ENCODE data around the gene ANXA3.

Gene ANXA3

DNA sequence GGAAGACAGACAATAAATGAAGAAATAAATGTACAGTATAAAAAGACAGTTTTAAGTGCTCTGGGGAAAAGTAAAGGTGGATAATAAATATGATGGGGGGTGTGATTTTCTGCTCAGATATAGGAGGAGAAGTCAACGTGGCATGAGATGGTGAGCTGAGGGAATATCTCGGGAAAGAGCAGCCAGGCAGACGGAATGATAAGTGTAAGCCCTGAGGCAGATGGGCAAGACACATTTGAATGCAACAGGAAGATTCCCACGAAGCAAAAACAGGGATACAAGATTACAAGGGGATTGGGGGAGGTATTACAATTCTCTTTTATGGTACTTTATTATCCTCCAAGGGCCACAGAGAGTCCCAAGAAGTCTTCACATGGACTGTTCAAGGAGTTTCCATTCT, 11.1 kb downstream of the ANXA3 start:
- TF ChIP-seq TAF1 (IDR thresholded peaks at IDR 0.05; ENCODE audit: low read depth) (no peak), RAD21 (IDR thresholded peaks at IDR 0.05; ENCODE audit: low read depth) (no peak), YY1 (IDR thresholded peaks at IDR 0.05; ENCODE audit: low read depth) (no peak), NFIC (IDR thresholded peaks at IDR 0.05) (no peak), CEBPB (IDR thresholded peaks at IDR 0.05) (no peak), EP300 (IDR thresholded peaks at IDR 0.05; ENCODE audit: borderline replicate concordance) (no peak), FOXM1 (IDR thresholded peaks at IDR 0.05; ENCODE audit: borderline replicate concordance, low read depth) (no peak), ZBTB7A (IDR thresholded peaks at IDR 0.05; ENCODE audit: low read depth) (no peak), EGR1 (IDR thresholded peaks at IDR 0.05) (no peak), TEAD4 (IDR thresholded peaks at IDR 0.05) (no peak), TCF12 (IDR thresholded peaks at IDR 0.05; ENCODE audit: low read depth) (no peak), CREB1 (IDR thresholded peaks at IDR 0.05; ENCODE audit: low read depth) (no peak)
- TF ChIP-seq, protein P1, sequence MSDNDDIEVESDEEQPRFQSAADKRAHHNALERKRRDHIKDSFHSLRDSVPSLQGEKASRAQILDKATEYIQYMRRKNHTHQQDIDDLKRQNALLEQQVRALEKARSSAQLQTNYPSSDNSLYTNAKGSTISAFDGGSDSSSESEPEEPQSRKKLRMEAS (IDR thresholded peaks at IDR 0.05) = no peak
- TF ChIP-seq, protein P2, sequence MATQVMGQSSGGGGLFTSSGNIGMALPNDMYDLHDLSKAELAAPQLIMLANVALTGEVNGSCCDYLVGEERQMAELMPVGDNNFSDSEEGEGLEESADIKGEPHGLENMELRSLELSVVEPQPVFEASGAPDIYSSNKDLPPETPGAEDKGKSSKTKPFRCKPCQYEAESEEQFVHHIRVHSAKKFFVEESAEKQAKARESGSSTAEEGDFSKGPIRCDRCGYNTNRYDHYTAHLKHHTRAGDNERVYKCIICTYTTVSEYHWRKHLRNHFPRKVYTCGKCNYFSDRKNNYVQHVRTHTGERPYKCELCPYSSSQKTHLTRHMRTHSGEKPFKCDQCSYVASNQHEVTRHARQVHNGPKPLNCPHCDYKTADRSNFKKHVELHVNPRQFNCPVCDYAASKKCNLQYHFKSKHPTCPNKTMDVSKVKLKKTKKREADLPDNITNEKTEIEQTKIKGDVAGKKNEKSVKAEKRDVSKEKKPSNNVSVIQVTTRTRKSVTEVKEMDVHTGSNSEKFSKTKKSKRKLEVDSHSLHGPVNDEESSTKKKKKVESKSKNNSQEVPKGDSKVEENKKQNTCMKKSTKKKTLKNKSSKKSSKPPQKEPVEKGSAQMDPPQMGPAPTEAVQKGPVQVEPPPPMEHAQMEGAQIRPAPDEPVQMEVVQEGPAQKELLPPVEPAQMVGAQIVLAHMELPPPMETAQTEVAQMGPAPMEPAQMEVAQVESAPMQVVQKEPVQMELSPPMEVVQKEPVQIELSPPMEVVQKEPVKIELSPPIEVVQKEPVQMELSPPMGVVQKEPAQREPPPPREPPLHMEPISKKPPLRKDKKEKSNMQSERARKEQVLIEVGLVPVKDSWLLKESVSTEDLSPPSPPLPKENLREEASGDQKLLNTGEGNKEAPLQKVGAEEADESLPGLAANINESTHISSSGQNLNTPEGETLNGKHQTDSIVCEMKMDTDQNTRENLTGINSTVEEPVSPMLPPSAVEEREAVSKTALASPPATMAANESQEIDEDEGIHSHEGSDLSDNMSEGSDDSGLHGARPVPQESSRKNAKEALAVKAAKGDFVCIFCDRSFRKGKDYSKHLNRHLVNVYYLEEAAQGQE (IDR thresholded peaks at IDR 0.05; ENCODE audit: low read depth) = no peak
- TF ChIP-seq, protein P3, sequence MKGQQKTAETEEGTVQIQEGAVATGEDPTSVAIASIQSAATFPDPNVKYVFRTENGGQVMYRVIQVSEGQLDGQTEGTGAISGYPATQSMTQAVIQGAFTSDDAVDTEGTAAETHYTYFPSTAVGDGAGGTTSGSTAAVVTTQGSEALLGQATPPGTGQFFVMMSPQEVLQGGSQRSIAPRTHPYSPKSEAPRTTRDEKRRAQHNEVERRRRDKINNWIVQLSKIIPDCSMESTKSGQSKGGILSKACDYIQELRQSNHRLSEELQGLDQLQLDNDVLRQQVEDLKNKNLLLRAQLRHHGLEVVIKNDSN (IDR thresholded peaks at IDR 0.05) = no peak

GRCh38 chr4:78565971-78566372, 14.4 kb downstream of the ANXA3 start:
- TF ChIP-seq CEBPB (IDR thresholded peaks at IDR 0.05) = peak; percentile 59; the same call in 1 of the 2 replicates
- TF ChIP-seq TEAD4 (IDR thresholded peaks at IDR 0.05) = 0 out of 2 replicates have a peak, but pooled peaks have one; percentile 36
- peak; percentile 28; the same call in 1 of the 2 replicates for TF ChIP-seq EP300 (IDR thresholded peaks at IDR 0.05; ENCODE audit: borderline replicate concordance)
- TF ChIP-seq, protein P2 (IDR thresholded peaks at IDR 0.05; ENCODE audit: low read depth) = no peak
- no peak for TF ChIP-seq FOXM1 (IDR thresholded peaks at IDR 0.05; ENCODE audit: borderline replicate concordance, low read depth)
- TF ChIP-seq EGR1 (IDR thresholded peaks at IDR 0.05) = no peak

DNA sequence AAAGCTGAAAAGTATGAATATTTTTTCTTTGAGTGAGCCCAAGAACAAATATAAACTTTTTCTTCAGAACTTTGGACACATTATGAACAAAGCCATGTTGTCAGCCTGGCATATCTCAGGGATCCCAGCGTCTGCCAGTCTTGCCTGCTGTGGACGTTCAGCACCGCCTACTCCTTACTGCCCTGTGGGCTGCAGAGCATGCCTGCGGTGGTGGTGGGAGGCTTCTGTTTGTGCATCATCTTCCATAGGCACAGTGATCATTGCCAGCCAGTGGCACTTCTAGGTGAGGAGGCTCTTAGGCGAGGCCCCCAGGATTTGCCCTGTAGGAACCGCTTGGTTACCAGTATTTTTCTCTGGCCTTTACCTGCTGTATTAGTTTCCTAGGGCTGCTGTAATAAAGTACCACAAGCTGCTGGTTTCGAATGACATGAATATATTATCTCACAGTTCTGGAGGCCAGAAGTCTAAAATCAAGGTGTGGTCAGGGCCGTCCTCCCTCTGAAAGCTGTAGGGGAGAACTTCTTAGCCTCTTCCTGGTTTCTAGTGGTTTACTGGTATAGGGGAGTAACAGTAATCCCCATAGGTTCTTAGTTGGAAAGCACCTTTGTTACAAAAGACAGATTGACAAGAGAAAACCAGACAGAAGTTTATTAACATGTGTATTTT, 15.4 kb downstream of the ANXA3 start:
- no peak for TF ChIP-seq ZBTB7A (IDR thresholded peaks at IDR 0.05; ENCODE audit: low read depth)

GRCh38 chr4:78567500-78568060, 16.0 kb downstream of the ANXA3 start:
- TF ChIP-seq TAF1 (IDR thresholded peaks at IDR 0.05; ENCODE audit: low read depth) = no peak
- TF ChIP-seq RAD21 (IDR thresholded peaks at IDR 0.05; ENCODE audit: low read depth) = no peak
- no peak for TF ChIP-seq CREB1 (IDR thresholded peaks at IDR 0.05; ENCODE audit: low read depth)
- TF ChIP-seq CEBPB (IDR thresholded peaks at IDR 0.05) = no peak
- no peak for TF ChIP-seq EGR1 (IDR thresholded peaks at IDR 0.05)
- TF ChIP-seq ZBTB7A (IDR thresholded peaks at IDR 0.05; ENCODE audit: low read depth) = no peak
- no peak for TF ChIP-seq NFIC (IDR thresholded peaks at IDR 0.05)
- no peak for TF ChIP-seq EP300 (IDR thresholded peaks at IDR 0.05; ENCODE audit: borderline replicate concordance)

GRCh38 chr4:78568640-78569305, 17.2 kb downstream of the ANXA3 start:
- TF ChIP-seq TEAD4 (IDR thresholded peaks at IDR 0.05) (no peak), CREB1 (IDR thresholded peaks at IDR 0.05; ENCODE audit: low read depth) (no peak), ZBTB7A (IDR thresholded peaks at IDR 0.05; ENCODE audit: low read depth) (no peak), RAD21 (IDR thresholded peaks at IDR 0.05; ENCODE audit: low read depth) (no peak; the same call in 1 of the 2 replicates), EP300 (IDR thresholded peaks at IDR 0.05; ENCODE audit: borderline replicate concordance) (no peak)

DNA sequence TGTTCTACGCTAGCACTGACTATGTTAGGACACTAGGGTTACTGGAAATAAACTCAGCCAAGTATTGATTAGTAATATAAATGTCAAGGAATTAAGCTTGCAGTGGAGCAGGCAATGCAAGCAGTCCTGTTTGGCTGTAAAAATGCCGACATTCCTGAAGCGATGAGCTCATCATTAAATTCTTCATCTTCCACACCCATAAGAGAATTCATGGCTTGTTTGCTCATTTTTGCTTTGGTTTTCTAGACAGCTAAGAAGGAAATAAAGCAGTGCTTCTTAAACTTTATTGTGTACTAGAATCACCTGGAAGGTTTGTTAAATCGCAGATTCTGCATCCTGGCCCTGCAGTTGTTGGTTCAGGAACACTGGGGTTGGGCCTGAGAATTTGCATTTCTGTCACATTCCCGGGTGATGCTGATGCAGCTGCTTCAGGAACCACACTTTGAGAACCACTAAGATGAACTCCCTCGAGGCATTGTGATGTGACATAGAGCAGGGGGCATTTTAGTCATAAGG, 17.8 kb downstream of the ANXA3 start:
- peak; percentile 92 for TF ChIP-seq TEAD4 (IDR thresholded peaks at IDR 0.05)
- TF ChIP-seq ZBTB7A (IDR thresholded peaks at IDR 0.05; ENCODE audit: low read depth) = no peak
- TF ChIP-seq TAF1 (IDR thresholded peaks at IDR 0.05; ENCODE audit: low read depth) = no peak
- peak; percentile 80 for TF ChIP-seq TCF12 (IDR thresholded peaks at IDR 0.05; ENCODE audit: low read depth)
- TF ChIP-seq EP300 (IDR thresholded peaks at IDR 0.05; ENCODE audit: borderline replicate concordance) = peak; percentile 72; the same call in 1 of the 2 replicates
- TF ChIP-seq, protein P3 (IDR thresholded peaks at IDR 0.05) = no peak
- no peak; the same call in 1 of the 2 replicates for TF ChIP-seq FOXM1 (IDR thresholded peaks at IDR 0.05; ENCODE audit: borderline replicate concordance, low read depth)
- peak; percentile 58; the same call in 1 of the 2 replicates for TF ChIP-seq NFIC (IDR thresholded peaks at IDR 0.05)

Data from Ishikawa (cell line).